GM13976 (cell line): ENCODE data around the gene EMILIN2.

Source experiments
- DNase-seq: peaks from one replicate; pipeline ENCODE4 v3.0.0; 2012; ENCODE audit warnings: low spot score
- in situ Hi-C: fragments of 300-500 bp; cut with MboI; formaldehyde crosslinking; loops from one replicate; pipeline ENCODE4 v1.12.0; 2022; ENCODE audit warnings: low sequenced_read_pairs, mixed read lengths, inconsistent platforms; ENCODE audit not compliant: unreplicated experiment
- TF ChIP-seq, protein P1 (sequence below): IDR thresholded peaks from 2 replicates; pipeline ENCODE4 v1.5.1; 2012; ENCODE audit warnings: borderline replicate concordance, mild to moderate bottlenecking; ENCODE audit not compliant: insufficient read depth; ENCODE audit errors: extremely low read depth, missing control alignments, control extremely low read depth

Gene EMILIN2

DNA sequence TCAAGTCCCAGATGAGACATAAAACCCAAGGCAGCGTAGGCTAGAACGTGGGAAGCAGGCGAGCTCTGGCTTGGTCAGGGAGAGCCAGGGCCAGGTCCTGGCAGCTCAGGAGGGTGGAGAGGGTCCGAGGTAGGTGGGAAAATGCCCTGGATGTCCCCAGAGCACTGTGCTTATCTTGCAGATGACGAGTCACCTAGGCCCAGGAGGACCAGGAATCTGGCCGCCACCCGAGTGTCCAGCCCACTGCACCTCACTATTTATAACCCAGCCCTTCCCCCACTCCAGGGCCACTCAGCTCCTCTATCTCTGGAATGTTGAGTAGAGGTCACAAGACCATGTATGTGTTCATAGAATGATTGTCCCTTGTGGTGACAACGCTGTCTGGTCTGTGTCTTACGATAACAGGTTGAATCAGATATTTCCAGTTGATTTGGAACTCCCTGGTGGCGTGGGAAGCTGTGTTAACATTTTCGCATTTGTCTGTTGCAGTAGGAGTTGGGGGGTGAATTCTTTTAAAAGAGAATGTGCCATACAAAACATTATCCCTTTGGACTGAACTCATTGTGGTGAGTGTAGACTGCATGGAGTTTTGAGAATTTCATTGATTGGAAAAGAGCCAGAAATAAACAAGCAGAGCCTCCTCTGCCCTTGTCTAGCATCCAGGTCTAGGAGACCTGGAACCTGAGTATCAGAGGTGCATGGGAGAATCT is 47.5 kb downstream of the EMILIN2 start:
- in situ Hi-C loops: no loop called here
- TF ChIP-seq, protein P1, sequence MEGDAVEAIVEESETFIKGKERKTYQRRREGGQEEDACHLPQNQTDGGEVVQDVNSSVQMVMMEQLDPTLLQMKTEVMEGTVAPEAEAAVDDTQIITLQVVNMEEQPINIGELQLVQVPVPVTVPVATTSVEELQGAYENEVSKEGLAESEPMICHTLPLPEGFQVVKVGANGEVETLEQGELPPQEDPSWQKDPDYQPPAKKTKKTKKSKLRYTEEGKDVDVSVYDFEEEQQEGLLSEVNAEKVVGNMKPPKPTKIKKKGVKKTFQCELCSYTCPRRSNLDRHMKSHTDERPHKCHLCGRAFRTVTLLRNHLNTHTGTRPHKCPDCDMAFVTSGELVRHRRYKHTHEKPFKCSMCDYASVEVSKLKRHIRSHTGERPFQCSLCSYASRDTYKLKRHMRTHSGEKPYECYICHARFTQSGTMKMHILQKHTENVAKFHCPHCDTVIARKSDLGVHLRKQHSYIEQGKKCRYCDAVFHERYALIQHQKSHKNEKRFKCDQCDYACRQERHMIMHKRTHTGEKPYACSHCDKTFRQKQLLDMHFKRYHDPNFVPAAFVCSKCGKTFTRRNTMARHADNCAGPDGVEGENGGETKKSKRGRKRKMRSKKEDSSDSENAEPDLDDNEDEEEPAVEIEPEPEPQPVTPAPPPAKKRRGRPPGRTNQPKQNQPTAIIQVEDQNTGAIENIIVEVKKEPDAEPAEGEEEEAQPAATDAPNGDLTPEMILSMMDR: no peak
- DNase-seq: no peak

- DNase-seq: no peak
- in situ Hi-C loops: no loop called here
- TF ChIP-seq, protein P1: no peak
These were observed 48.1 kb downstream of the EMILIN2 start for GRCh38 chr18:2894841-2895370.

GRCh38 chr18:2895391-2895790 is 48.6 kb downstream of the EMILIN2 start:
- no peak for DNase-seq
- in situ Hi-C loops: no loop called here
- TF ChIP-seq, protein P1: no peak

- in situ Hi-C loops: no loop called here
- TF ChIP-seq, protein P1: no peak
- no peak for DNase-seq
These were observed 50.2 kb downstream of the EMILIN2 start for GRCh38 chr18:2896990-2897389.

- no peak for DNase-seq
- TF ChIP-seq, protein P1: no peak
- in situ Hi-C loops: no loop called here
These were observed 50.8 kb downstream of the EMILIN2 start for GRCh38 chr18:2897448-2898185.

- in situ Hi-C loops: no loop called here
- peak; percentile 53 for DNase-seq
- TF ChIP-seq, protein P1: no peak
These were observed 51.4 kb downstream of the EMILIN2 start for GRCh38 chr18:2898186-2898640.
